ENCODE results near the gene MSRB1.
"Not testable (repeated sequence)": the region's sequence is repeated elsewhere in the genome, so short reads cannot be mapped to it uniquely, and the experiment has no call there.

MSRB1 gene

DNA sequence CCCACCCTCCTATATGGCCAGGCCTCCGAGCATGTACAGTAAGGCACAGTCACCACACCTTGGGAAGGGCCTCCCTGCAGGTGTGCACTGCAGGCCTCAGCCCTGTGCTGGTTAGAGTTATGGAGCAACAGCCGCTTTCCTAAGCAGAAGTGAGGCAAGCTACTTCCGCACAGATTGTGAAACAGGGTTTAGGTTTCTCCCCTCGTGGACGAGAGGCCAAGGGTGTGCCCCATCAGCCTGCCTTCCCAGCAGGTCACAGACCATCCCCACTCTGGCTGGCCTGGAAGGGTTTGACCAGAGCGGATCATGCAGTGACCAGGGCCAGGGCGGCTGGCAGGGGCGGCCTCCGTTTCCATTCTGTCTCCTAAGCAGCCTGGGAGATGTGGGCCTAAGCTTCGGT lies 4.7 kb downstream of the MSRB1 start:
- no peak for FAIRE-seq

DNA sequence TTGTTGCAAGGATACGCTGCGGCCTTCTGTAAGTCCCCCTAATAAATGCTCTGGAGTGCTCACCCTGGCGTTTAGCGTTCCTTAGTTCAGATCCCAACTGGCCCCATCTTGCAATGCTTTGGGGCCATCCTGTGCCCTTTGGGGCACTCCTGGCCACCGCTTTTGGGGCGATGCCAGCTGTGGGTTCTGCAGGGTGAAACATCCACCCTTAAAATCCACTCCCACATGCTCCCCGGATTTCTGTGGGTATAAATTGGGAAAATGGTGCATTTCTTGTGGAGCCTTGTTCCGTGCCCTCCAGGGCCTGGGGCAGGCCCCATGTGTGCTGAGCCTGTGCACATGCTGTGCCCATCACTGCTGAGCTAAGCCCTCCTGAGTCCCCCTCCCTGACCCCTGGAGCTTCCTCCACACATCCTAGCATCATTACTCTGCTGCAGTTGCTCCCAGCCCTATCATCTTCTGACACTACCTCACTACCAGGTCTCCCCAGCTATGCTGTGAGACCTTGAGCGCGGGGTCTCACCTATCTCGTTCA lies 6.0 kb downstream of the MSRB1 start:
- FAIRE-seq = no peak

DNA sequence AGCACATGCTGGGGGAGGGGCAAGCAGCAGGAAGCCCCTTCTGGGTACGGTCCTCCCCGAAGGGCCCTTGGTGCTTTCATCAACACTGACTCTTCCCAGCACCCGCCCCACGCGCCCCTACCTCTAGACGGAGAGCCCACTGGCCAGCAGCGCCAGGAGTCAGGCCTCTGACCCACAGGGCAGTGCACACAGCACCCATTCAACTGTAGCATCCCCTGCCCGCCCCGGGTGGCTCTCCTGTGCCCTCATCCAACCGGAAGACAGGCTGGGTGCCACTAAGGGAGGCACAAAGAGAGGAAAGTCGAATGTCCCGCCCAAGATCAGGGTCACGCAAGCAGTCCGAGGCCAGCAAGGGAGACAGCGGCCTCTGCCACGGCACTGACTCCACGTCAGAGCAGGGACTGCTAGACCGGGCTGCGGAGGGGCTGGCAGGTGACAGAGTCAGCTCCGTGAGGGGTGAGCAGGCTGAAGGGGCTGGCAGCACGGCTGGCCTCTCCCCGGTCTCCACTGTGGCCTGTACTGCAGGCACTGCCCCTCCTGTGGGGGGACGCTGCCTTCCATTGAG lies 9.8 kb downstream of the MSRB1 start:
- FAIRE-seq = no peak

DNA sequence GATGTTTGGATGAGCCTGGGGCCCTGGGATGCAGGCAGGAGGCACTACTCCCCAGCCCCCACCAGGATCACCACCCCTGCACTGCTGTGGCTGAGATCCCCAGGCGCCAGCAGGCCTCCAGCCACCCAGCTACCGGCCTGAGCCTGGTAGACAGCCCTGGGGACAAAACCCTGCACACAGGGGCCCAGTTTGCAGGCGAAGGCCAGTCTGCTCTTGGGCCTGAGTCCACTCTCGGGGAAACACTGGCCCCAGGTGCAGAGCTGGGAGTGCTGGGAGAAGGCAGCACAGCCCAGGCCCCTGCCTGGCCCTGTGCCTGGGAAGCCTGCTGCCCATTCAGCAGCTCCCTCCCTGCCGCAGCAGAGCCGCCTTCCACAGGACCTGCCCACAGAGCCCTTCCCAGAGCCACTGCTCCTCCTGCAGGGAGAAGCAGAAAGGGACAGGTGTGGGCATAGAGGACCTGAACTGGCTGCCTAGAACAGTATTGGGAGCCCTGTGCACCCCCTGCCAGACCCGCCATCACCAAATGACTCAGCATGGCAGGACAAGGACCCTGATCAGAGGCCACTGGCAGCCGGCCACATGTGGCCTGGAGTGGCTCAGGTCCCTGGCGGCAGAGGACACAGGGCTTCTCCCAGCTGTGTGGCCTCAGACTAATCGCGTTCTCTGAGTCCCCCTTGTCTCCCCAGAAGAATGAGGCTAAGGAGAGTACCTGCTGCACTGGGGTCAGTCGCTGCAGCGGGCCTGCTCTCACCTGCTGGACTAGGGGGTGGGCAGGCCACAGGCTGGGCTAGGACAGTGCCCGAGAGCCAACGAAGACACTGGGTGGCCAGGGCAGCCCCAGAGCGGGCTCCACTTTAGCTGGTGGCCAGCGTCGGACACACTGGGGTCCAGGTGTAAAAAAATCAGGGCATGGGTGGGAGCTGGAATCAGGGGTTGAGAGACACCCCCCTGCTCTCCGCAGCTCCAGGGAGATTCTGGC lies 10.7 kb downstream of the MSRB1 start:
- FAIRE-seq = no peak

DNA sequence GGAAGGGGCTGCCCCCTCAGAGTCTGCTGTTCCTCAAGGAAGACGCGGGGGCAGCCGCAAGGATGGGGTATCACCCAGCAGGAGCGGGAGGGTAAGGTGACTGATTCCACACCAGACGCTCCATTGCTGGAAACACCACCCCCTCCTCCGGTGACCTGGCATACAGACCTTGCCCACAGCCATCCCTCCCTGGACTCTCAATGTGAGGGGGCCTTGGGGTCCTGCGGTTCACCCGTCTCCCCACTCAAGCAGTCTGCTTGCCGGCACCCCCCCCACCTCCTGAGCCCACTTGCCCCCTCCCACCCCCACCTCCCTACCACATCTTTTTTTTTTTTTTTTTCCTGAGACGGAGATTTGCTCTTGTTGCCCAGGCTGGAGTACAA lies 12.7 kb downstream of the MSRB1 start:
- no peak for FAIRE-seq

DNA sequence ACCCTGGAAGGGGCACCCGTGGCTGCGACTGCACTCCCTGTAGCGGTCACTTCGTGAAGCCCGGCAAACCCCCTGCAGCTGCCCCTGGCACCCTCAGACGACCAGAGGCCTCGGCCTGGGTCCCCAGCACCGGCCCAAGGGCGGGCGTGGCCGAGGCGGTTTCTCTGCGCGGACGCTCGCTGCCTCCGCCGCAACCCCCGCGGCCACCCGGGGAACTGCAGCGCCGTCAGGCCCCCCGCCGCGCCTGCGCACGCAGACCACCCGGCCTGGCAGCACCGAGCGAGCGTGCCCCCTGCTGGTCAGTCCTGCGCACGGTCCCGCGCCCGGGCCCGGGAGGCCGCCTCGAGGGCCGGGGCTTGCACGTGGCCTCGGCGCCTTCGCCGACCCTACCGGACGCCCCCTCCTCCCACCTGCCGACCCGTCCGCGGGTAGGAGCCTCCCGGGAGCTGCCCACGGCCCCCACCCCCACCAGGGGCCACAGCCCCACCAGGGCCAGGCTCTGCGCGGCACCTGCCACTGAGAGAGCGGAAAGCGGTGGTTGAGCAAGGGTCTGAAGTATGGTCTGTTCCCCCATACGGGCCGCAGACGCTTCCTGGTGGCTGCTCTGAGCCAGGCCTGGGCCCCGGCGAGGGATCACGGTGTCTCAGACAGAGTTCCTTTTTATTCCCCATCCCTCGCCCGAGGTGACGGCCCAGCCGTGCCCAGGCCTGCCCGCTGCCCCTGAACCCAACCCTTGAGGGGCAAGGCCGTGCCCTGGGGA lies 13.2 kb downstream of the MSRB1 start:
- FAIRE-seq = no peak

DNA sequence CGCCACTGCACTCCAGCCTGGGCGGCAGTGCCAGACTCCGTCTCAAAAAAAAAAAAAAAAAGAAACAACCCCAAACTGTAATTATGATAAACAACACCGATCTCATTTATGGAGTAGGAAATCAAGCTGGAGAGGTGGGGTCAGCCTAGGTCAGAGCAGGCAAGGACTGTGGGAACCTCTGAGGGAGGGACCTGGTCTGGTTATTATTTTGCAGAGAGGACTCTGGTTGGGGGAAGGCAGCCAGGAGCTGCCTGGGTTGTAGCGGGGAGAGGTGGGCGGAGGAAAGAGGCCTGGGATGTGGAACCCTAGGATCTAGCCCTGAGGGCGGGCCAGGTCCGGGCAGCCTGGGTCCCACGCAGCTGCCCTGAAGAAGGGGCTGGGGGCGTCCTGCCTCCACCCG lies 13.9 kb downstream of the MSRB1 start:
- FAIRE-seq = no peak

DNA sequence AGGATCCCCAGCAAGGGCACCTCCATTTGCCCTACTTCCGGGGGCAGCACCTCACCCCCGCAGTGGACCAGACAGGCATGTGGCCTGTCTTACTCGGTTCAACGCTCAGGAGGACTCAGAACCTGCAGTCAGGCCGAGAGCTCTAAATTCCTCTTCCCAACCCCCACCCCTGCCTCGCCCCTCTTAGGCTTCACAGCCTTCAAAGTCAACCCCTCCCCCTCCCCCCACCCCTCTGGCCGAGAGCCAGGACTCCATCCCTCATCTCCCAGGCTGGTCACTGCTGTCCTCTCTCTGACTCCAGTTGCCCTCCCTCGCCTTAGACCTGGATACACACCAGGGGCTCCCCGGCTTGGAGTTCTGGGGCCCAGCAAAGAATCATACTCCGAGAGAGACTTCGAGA lies 16.7 kb downstream of the MSRB1 start:
- no peak for FAIRE-seq

DNA sequence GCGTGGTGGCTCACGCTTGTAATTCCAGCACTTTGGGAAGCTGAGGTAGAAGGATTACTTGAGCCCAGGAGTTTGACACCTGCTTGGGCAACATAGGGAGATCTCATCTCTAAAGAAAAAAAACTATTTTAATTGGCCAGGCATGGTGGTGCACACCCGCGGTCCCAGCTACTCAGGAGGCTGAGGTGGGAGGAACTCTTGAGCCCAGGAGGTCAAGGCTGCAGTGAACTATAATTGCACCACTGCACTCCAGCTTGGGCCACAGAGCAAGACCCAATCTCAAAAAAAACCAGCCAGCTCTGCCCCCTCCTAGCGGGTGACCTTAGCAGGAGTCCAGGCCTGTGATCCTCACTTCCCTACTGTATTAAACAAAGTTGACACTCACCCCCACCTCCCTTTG lies 18.9 kb downstream of the MSRB1 start:
- FAIRE-seq = no peak

DNA sequence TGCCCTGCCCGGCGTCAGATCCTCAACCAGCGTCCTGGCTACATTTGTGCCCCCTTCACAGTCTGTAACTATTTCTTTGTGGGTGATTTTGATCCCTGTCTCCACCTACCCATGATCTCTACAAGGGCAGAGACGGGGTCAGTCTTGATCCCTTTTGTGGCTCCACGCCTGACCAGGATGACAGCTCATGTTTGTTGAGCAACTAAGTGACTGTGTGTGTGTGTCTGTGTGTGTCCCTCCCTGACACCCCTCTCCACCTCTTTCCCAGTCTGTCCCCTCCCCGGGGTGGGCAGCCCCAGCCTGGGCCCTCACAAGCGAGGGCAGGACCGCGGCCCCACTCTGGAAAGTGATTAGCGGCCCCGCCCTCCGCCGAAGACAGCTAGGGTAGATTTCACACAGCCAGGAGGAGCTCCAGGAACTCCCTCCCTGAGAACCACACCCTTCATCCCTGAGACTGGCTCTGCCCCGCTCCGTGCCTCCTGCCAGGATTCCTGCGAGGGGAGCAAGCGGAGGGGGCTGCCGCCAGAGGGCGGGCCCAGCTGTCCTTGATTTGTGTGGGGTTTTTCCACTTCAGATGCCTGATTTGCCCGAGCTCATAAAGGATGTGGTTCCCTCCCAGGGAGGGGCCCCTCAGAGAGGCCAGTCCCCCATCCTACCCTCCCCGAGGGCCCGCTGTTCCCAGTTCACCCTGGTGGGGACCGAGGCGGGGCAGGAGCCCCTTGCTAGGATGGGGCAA lies 19.5 kb downstream of the MSRB1 start:
- no peak for FAIRE-seq

DNA sequence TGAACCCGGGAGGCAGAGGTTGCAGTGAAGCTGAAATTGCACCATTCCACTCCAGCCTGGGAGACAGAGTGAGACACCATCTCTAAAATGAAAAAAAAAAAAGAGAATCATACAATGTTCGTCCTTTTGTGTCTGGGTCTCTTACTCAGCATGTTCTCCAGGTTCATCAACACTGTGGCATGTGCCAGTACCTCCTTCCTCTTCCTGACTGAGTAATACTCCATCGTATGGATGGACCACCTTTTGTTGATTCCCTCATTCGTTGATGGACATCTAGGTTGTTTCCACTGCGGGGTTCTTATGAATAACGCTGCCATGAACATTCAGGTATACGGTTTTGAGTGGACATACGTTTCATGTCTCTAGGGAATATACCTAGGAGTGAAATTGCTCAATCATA lies 20.6 kb downstream of the MSRB1 start:
- no peak for FAIRE-seq

DNA sequence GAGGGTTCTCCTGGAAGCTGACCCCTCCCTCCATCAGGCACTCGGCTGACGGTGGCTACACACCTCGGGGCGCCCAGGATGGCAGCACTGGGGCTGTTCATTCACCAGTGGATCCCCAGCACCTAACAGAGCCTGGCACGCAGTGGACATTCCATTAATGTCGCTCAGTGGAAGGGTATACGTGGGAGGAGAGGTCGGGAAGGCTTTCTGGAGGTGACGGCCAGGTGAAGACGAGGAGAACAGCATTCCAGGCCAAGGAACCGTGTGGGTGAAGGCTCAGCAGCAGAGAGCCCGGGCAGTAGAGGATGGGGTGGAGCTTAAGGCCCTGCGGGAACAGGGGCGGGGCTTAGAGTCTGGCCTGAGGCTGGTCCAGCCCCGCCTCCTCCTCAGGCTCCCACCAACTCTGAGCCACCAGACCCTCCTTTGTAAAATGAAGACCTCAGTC lies 22.2 kb downstream of the MSRB1 start:
- no peak for FAIRE-seq

DNA sequence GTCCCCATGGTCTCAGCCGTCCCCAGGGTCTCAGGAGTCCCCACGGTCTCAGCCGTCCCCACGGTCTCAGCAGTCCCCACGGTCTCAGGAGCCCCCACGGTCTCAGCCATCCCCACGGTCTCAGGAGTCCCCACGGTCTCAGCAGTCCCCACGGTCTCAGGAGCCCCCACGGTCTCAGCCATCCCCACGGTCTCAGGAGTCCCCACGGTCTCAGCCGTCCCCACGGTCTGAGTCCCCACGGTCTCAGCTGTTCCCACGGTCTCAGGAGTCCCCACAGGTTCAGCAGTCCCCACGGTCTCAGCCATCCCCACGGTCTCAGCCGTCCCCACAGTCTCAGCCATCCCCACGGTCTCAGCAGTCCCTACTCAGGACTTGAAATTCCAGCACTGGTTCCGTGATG lies 22.9 kb downstream of the MSRB1 start:
- FAIRE-seq = not testable (repeated sequence)

DNA sequence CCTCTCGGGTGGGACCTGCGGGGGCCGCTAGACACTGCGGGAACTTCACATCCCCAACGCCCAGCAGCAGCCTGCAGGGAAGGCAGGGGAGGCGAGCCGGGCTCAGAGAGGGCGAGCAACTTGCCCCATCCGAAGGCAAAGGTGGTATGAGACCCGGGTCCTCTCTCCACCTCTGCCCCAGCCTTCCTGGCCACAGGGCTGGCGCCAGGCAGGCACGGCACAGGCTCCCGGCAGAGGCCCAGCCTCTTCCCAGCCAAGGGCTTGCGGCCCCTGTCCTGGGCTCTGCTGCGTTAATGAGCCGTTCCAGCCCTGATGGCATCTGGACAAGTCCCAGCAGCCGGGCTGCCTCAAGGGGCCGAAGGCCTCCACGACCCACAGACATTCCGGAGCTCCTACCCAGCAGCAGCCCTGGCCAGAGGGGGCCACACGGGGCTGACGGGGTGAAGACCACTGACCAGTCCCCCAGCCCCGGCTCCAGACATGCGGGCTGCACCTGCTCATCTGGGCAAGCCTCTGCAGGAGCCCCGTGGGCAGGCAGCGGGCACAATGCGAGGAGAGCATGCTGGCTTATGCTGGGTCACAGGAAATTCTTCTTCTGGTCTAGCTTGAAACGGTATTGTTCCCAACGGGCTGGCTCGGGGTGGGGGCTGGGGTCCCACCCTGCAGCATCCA lies 23.5 kb downstream of the MSRB1 start:
- FAIRE-seq = no peak

DNA sequence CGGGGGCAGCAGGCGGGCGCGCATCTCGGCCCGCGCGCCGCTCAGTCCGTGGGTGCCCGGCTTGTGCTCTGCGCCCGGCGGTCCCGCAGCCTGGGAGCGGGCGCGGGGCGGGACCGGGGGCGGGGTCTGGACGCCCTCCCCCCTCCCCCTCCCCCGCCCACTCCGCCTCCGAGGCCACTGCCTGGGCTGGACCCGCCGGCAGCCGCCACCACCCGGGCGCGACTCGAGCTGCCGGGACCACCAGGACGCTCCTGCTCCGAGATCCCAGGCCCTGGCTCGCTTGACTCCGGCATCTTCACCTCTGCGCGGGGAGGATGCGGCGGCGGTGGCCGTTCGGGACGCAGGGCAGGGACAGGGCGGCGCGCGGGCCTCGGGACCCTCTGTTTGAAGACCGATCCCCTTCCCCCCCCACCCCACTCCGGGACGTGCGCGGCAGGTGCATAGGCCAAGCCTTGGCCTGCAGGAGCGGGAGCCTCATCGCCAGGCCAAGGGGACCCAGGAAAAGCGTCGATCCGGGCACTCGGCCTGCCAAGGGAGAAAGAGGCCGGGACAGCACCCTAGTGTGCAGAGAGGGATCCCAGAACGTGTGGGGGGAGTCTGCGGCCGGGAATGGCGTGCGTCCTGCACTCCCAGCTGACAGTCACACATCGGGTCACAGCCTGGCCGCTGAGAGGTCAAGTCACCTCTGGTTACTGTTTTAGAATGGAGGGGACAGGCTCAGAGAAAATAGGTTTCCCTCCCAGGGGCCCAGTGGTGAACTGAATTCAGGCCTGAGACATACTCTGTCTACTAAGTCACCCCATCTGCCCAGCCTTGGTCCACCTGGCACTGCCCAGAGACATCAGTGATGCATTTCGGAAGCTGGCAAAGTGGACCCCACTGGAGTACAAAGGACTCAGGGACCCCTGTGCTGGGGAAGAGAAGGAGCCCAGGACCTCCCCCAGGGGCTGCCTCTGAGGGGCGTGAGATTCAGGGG lies 24.4 kb downstream of the MSRB1 start, which contains the start of gene HS3ST6:
HS3ST6 (minus strand) TSS at position 65 of the 976 bp plus-strand sequence. CDS start 92 bp downstream, outside the sequence.
- no peak for FAIRE-seq

DNA sequence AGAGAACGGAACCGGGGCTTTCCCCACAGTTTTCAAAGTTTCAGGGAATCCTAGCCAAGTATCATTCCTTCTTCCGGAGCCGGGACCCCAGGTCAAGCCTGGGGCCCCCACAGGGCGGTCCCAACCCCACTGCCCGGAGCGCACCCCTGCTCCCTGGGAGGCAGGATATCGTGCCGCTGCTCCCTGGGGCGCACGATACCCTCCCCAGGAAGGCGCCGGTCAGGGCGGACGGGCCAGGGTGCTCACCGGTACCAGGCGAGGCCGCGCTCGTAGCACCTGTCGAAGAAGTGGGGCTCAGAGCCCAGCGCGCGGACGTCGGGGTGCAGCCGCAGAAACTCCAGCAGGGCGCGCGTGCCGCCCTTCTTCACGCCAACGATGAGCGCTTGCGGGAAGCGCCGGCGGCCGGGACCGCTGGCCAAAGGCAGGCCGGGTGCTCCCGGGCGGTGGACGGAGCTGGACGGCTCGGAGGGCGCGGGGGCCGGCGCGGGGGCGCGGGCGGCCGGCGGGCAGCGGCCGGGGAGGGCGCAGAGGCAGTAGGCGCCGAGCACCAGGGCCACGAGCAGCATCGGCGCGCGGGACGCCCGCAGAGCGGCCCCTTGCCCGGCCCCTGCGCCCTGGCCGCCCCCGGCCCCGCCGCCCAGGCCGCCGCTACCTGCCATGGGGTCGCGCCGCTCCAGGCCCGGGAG lies 25.2 kb downstream of the MSRB1 start:
- FAIRE-seq = no peak

DNA sequence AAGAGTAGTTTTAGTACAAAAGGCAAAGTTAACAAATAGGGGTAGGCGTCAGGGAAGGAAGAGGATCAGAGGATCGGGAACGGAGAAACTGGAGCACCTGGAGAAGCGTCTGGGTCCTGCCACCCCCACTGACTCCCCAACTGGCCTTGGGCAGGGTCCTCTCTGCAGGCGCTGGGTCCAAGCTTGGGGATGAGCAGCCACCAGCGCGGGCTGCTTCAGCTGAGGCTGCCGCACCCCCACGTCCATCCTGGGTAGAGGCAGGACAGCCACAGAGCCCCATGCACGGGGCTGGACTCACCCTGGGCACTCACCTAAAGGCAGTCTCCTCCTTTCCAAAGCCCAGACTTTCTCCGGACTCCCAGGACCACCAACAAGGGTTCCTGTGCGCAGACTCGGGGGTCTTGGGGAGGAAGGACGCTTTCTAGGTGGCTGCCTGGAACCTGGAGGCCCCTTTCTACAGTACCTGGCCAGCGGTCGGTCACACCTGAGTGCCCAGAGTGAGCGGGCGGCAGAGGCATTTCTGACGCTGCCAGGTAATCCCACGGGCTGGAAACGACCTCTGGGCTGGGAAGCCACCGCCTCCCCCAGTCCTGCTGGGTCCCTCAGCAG lies 25.8 kb downstream of the MSRB1 start:
- FAIRE-seq = no peak

DNA sequence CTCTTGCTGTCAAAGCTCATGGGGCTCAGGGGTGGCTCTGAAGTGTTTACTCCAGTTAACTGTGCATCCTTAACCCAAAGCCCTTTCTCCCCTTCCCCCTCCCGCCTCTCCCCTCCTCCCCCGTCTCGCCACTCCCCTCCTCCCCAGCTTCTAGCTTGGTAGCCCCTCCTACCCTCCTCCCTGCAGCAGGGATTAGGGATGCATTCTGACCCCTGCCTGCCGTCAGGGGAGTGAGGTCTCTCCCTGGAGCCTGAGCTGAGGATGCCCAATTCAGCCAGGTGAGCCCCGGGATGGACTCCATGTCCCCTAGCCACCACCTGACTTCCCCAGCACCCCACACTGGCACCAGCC lies 26.4 kb downstream of the MSRB1 start:
- FAIRE-seq = no peak

DNA sequence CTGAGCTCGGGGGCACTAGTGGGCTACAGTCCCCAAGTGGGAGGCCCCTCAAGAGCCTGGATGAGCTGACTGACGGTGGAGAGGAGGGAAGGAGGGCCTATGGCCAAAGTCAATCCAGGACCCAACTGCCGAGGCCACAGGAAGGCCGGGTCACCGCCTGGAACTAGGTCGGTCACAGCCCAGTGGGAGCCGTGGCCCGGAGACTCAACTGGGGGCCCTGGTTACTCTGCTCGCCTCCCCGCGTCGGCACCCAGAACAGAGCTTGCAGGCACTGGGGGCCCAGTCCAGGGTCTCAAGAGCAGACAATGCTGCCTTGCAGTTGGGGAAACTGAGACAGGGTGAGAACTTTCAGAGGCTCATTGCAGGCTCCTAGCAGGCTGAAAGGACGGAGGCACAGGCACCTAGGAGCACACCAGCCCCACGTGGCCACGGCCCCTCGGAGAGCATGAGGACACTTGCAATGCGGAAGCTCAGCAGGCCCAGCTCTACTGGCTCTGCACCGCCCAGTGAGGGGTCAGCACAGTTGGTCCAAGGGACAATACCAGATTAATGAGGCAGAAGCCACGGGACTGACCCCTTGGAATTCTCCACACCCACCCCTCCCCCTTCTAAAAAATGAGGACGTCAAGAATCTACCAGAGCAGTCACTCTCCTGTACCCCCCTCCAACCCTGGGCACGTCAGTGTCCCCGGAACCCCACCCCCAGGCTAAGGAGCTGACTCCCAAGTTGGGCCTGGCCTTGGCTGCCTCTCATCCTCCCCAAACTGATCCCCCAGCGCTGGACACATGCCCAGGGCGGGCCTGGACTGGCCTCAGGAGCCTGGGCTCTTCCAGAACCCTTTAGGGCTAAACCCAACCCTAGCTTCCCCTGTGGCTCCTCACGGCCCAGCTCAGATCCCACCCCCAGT lies 27.0 kb downstream of the MSRB1 start:
- no peak for FAIRE-seq
